Muscle layer of duodenum (tissue), 2 donors: Measurements from ENCODE around the gene ZMIZ1.
A peak's percentile ranks its signal among the peaks of the same experiment; 100 is the strongest.

ENCODE experiments used
- H3K27ac ChIP-seq: one replicate; pipeline ENCODE4 v1.7.0; 2013; ENCODE audit warnings: mild to moderate bottlenecking, low read length
- H3K27me3 ChIP-seq: one replicate; pipeline ENCODE4 v1.7.0; 2013; ENCODE audit warnings: low read depth, mild to moderate bottlenecking, control low read depth, low read length
- H3K36me3 ChIP-seq, 2 donors: one replicate each; pipeline ENCODE4 v1.7.0; 2013; ENCODE audit warnings: low read length in 2 of 2, control low read depth in 1 of 2, mild to moderate bottlenecking in 1 of 2; ENCODE audit not compliant: insufficient read depth in 2 of 2, control insufficient read depth in 1 of 2
- H3K4me1 ChIP-seq, 2 donors: one replicate each; pipeline ENCODE4 v1.7.0; 2013; ENCODE audit warnings: low read length in 2 of 2, mild to moderate bottlenecking in 2 of 2, control low read depth in 1 of 2, moderate library complexity in 1 of 2; ENCODE audit not compliant: insufficient read depth in 2 of 2, control insufficient read depth in 1 of 2
- H3K4me3 ChIP-seq, 2 donors: one replicate each; pipeline ENCODE4 v1.7.0; 2013; ENCODE audit warnings: low read length in 2 of 2, low read depth in 1 of 2, mild to moderate bottlenecking in 1 of 2
- H3K9me3 ChIP-seq, 2 donors: one replicate each; pipeline ENCODE4 v1.7.0; 2013; ENCODE audit warnings: low read length in 2 of 2, control low read depth in 1 of 2, mild to moderate bottlenecking in 1 of 2; ENCODE audit not compliant: control insufficient read depth in 1 of 2
- donor health status: healthy.

ZMIZ1 gene

DNA sequence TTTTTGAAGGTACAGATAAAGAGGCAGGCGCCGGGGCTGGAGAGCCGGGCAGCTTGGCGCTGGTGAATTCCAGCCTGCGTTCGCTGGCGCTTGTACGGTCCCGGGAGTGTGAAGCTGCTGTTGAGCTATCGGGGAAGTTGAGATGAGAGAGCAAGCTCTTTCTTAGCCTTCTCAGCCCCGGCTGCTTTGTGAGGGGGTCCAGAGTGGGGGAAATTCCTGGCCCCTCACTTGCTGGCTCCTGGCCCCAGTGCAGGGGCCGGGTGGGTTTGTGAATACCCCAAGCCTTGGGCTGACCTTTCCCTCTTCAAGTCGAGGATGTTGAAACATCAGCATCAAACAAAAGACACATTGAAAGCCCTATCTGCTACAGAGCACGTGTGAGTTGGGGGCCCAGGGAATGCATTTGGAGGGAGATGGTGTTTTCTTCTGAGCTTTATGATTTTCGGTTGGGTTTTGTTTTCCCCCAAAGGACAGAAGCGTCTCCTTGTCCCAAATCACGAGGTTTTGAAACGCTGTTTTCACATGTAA, 2.7 kb downstream of the ZMIZ1 start:
- no peaks in the 10 kb centered on the region for H3K27me3 ChIP-seq
- H3K4me1 ChIP-seq: peaks cover 44 to 56% of the 10 kb centered on the region in 2 donors
- no peaks in the 10 kb centered on the region for H3K9me3 ChIP-seq
- H3K27ac ChIP-seq: peak overlapping the region; percentile 91
- H3K4me3 ChIP-seq: peak overlapping the region; percentile 72 to 96
- no peaks in the 10 kb centered on the region for H3K36me3 ChIP-seq

DNA sequence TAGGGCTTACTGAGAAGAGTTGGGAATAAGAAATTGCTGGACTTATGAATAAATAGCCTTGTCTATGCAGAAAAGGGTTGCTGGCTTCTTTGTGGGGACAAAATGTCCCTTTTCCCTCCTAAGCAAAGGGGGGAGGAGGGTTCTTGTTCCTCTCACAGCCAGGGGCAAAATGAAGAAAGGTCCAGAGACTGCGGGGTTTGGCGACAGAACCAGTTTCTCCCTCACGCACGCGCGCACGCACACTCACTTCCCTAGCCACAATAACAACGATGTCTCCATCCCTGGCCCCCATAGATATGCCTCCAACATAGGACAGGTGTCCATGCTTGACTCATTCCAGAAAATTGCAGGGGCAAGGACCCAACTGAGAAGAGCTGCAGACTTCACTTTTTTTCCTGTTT, 3.3 kb downstream of the ZMIZ1 start:
- H3K9me3 ChIP-seq: no peaks in the 10 kb centered on the region
- peak overlapping the region; percentile 21 to 72 for H3K4me3 ChIP-seq
- no peaks in the 10 kb centered on the region for H3K27me3 ChIP-seq
- peak overlapping the region; percentile 74 for H3K27ac ChIP-seq
- peaks cover 44 to 57% of the 10 kb centered on the region in 2 donors for H3K4me1 ChIP-seq
- H3K36me3 ChIP-seq: no peaks in the 10 kb centered on the region

DNA sequence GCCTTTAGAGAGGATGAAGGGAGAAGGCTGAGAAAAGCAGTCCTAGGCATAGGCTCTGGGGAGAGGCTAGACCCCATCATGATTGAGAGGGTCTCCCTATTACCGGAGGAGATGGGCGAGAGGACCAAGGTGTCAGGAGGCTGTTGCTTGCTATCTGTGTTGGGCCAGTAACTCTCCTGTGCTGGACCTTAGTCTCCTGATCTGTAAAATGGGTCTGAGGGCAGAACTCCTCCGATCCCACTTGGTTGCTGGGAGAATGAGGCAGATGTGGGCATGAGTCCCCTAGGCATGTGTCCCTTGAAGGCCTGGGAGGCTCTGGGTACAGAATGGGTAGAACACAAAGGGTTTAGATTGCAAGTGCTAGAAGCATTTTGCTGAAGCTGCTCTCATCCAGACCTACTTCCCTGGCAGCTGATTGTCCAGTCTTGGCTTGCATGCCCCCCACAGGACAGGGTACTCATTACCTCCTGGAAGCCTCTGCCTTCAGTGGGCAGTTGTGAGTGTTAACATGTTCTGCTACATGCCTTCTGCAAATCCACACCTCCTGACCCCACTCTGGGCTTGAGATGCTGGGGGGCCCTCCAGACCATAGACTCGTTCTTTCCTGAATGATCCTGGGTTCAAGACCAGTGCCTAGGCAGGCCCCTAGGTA, 4.4 kb downstream of the ZMIZ1 start:
- Histone ChIP-seq H3K27ac (peak overlapping the region; percentile 74), H3K4me3 (peak overlapping the region; percentile 21 to 37), H3K4me1 (peaks cover 44 to 66% of the 10 kb centered on the region in 2 donors)

DNA sequence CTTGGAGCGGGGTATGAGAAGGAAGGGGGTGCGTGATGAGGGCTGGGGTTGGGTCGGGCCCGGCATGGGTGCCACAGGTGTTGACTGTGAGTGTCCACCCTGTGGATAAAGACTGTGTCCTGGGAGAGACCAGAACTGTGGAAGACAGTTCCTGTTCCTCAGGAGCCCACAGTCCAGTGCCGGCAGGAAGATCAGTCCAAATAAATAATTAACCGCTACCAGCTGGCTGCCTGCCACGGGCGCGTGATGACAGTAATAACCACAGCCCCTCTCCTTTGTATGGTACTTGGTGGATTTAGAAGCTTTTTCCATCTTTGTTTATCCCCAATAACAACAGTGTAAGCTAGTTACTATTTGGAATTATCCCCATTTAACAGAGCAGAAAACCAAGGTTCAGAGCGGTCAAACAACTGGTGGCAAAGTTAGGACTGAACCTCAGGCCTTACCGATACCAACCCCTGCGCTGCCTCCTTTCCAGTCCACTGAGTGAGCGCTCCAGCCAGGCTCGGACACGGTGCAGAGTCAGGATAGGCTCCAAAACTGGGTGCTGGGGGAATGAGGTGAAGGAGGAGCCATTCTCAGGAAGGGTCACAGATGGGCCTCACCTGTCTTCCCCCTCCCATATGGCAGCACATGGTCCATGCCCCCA, 5.1 kb downstream of the ZMIZ1 start:
- Histone ChIP-seq H3K4me3 (peak overlapping the region in 1 of 2 donors; percentile 37), H3K27me3 (no peaks in the 10 kb centered on the region), H3K36me3 (no peaks in the 10 kb centered on the region), H3K27ac (peak overlapping the region; percentile 74), H3K9me3 (no peaks in the 10 kb centered on the region), H3K4me1 (peaks cover 48 to 72% of the 10 kb centered on the region in 2 donors)

More for the DNA sequence above, 4.4 kb downstream of the ZMIZ1 start:
- Histone ChIP-seq H3K36me3 (no peaks in the 10 kb centered on the region), H3K9me3 (no peaks in the 10 kb centered on the region), H3K27me3 (no peaks in the 10 kb centered on the region)

DNA sequence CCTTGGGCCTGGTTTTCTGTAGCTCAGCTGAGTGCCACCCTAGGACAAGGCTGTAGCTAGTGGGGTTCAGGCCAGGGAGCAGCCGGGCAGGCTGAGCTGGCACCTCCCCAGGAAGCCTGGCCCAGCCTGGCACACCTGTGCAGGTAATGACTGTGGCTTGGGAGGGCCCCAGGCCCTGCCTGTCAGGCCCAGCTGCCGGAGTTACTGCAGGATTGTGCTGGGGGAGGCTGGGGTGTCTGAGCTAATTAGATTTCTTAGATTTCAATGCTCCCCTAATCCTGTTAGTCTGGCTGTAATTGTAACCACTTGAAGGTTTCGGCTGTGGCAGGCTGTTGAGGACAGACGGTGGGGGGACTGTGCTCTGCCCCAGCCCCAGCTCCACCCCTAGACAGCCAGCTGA, 6.0 kb downstream of the ZMIZ1 start:
- H3K4me1 ChIP-seq: peaks cover 56 to 80% of the 10 kb centered on the region in 2 donors
- H3K9me3 ChIP-seq: no peaks in the 10 kb centered on the region
- no peaks in the 10 kb centered on the region for H3K27me3 ChIP-seq
- no peaks in the 10 kb centered on the region for H3K36me3 ChIP-seq
- H3K4me3 ChIP-seq: no peak overlapping the region
- H3K27ac ChIP-seq: peak overlapping the region; percentile 74

DNA sequence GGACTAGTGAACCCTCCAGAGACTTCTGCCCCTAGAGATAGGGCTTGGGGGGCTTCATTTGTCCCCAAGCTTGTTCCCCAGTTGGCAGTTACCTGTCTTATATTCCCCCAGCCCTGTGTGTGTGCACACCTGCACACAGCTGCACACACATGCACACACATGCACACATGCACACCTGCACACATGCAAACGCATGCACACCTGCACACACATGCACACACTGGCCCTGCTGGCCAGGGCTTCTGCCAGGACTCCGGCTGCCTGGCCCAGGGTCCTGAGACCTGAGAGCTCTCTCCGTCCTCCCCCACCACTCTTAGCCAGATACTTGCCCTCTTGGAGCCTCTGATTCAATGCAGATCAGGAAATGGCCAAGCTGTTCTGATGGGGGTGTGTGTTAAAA, 6.7 kb downstream of the ZMIZ1 start:
- peaks cover 58 to 87% of the 10 kb centered on the region in 2 donors for H3K4me1 ChIP-seq
- H3K27ac ChIP-seq: peak overlapping the region; percentile 74
- no peaks in the 10 kb centered on the region for H3K9me3 ChIP-seq
- no peaks in the 10 kb centered on the region for H3K27me3 ChIP-seq
- H3K36me3 ChIP-seq: no peaks in the 10 kb centered on the region
- H3K4me3 ChIP-seq: peak overlapping the region in 1 of 2 donors; percentile 16

DNA sequence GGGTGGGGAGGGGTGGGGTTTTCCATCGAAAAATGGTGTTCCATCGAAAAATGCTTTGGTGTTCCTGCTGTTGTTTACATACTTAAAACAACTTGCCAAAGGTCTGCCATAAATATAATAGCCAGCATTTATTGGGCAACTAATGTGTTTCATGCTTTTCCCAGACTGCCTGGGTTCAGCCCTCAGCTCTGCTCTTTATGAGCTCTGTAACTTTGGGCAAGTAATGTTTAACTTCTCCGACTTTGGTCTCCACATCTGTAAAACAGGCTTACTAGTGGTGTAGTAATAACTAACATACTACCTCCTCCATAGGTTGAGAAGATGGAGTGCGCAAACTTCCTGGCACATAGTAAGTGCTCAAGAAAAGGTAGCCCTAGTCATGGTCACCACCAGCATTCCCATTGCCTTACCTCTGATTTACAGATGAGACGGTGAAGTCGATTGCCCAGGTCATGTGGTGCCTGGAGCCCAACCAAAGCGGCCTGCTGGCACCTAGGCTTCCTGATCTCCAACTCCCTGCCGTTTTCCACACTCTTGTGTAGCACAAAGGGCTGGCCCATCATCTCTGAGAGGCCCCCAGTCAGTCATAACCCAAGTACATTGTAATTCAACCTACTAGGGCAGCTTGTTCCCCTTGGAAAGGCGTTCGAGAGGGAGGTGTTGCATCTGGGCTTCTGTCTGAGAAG, 8.9 kb downstream of the ZMIZ1 start:
- no peak overlapping the region for H3K4me3 ChIP-seq
- H3K36me3 ChIP-seq: no peaks in the 10 kb centered on the region
- peaks cover 70 to 94% of the 10 kb centered on the region in 2 donors for H3K4me1 ChIP-seq
- no peaks in the 10 kb centered on the region for H3K27me3 ChIP-seq
- H3K27ac ChIP-seq: peak overlapping the region; percentile 63
- H3K9me3 ChIP-seq: no peaks in the 10 kb centered on the region

DNA sequence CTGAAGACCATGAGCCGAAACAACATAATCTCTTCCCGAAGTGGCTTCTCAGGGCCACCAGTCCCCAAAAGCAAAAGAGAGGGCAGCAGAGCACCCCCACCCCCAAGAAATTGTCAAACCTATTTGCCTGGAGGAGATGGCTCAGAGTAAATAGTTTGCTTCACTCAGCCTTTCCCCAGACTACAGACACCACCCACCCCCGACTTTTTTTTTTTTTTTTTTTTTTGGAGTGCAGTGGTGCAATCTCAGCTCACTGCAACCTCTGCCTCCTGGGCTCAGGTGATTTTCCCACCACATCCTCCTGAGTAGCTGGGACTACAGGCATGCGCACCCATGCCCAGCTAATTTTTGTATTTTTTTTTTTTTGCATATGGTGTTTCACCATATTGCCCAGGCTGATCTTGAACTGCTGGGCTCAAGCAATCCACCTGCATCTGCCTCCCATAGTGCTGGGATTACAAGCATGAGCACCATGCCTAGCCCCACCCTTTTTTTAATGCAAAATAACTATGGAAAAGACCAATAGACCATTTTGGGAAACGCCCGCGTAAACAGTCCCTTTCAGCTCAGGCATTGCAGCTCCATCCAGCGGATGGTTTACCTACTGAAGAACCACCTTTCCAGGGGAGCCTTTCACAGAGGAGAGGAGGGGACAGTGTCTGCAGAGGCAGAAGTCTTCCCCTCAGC, 9.7 kb downstream of the ZMIZ1 start:
- Histone ChIP-seq H3K9me3 (no peaks in the 10 kb centered on the region), H3K4me1 (peaks cover 71 to 94% of the 10 kb centered on the region in 2 donors), H3K27ac (no peak overlapping the region), H3K4me3 (no peak overlapping the region), H3K27me3 (no peaks in the 10 kb centered on the region), H3K36me3 (no peaks in the 10 kb centered on the region)

DNA sequence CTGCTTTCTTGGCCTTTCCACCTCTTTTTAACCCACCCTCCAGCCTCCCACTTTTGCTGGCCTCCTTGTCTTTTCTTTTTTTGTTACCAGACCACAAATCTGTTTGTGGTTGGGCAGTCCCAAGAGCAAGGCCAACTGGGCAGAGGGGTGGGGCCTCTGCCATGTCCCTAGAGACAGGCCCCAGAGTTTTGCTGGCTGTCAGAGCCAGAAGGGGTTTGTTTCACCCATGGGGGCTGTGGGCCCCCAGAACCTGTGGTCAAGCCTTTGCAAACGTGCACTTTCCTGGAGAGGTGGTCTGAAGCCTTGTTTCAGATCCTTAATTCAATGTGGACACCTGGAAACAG, 10.3 kb downstream of the ZMIZ1 start:
- Histone ChIP-seq H3K9me3 (no peaks in the 10 kb centered on the region), H3K27ac (peak overlapping the region; percentile 67), H3K4me1 (peaks cover 71 to 94% of the 10 kb centered on the region in 2 donors), H3K27me3 (no peaks in the 10 kb centered on the region), H3K36me3 (no peaks in the 10 kb centered on the region), H3K4me3 (no peak overlapping the region)

DNA sequence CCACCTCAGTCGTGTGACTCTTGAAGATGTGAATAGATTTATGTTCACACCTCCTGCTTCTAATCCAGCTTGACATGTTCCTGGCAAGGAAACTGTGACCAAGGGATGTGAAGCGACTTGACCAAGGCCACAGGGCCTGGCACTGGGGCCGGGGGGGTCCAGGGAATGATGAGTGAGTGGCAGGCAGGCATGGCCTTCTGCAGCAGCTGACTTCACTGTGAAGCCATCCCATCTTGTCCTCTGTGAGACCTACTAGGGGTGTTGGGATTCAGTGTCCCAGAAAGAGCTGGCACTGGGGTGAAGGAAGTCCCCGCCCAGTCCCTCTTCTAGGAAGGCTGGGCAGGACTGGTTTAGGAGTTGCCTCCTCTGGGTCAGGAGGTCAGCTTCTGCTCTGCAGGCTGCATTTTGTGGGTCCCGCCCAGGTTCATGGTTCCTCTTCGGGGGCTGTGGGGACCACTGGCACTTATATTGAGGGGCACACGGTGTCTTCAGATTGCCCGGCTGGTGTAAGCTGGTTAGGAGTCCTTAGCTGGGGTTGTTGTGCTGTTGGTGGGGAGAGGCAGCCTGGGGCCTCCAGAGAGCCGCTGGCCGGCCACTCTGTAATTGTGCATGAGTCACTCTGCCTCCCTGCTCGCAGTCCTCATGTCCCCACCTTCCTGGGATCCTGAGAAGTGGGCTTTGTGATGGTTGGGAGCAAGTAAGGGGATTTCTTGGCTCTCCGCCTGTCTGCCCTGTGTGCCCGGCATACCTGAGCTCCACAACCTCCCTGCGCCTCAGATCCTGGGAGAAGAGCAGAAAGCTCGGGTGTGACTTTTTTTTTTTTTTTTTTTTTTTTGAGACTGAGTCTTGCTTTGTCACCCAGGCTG, 11.0 kb downstream of the ZMIZ1 start:
- Histone ChIP-seq H3K27ac (peak overlapping the region; percentile 67), H3K4me3 (no peak overlapping the region), H3K4me1 (peaks cover 69 to 94% of the 10 kb centered on the region in 2 donors), H3K9me3 (no peaks in the 10 kb centered on the region), H3K27me3 (no peaks in the 10 kb centered on the region), H3K36me3 (no peaks in the 10 kb centered on the region)
